Suprapubic skin (tissue), 2 donors: ENCODE data around the gene NUP160.

Experiments used
- EP300 ChIP-seq: sonication (generic); formaldehyde crosslinking; IDR thresholded peaks from one replicate; pipeline ENCODE4 v1.6.1; 2017; ENCODE audit warnings: antibody characterized with exemption
- POLR2A ChIP-seq, 2 donors: fragments of 450-650 bp; IDR thresholded peaks; one replicate each; pipeline ENCODE4 v1.6.1; 2017; ENCODE audit warnings: antibody characterized with exemption in 2 of 2, mild to moderate bottlenecking in 2 of 2, moderate library complexity in 2 of 2

GRCh38 chr11:47773882-47774281 is 74.3 kb downstream of the NUP160 start:
- TF ChIP-seq EP300: no peak
- no peak for TF ChIP-seq POLR2A (IDR thresholded peaks at IDR 0.05)
